Activated T-cell treated with anti-CD3 and anti-CD28 coated beads, Interleukin-2, amount 50 U/mL, for 72 hours (primary cell): ENCODE measurements around the gene MOB3B. TPM values are rescaled to one million over a fixed set of nuclear protein-coding genes. Genes with fewer than 3 reads are reported as not detected.

Experiments
- ATAC-seq, 2 donors: fragments of 150-1000 bp; cut with Tn5 transposase; replicated peaks in 1 of 2; 2 replicates each; pipeline ENCODE4 v1.10.0; 2021; ENCODE audit warnings: moderate library complexity in 2 of 2, mild to moderate bottlenecking in 1 of 2
- DNase-seq, 2 donors: peaks; one replicate each; pipeline ENCODE4 v3.0.0; 2021 to 2022; ENCODE audit warnings: mixed read lengths in 1 of 2
- H3K27ac Mint-ChIP-seq: one replicate; pipeline ENCODE4 v1.8.0; 2022; ENCODE audit warnings: mild to moderate bottlenecking, moderate library complexity, mixed read lengths
- H3K27me3 Mint-ChIP-seq: one replicate; pipeline ENCODE4 v1.8.0; 2022; ENCODE audit warnings: low read depth, mixed read lengths
- H3K36me3 Mint-ChIP-seq, 2 donors: one replicate each; pipeline ENCODE4 v1.8.0; 2022; ENCODE audit warnings: mixed read lengths in 2 of 2, mild to moderate bottlenecking in 1 of 2; ENCODE audit not compliant: insufficient read depth in 2 of 2
- H3K4me1 Mint-ChIP-seq: one replicate; pipeline ENCODE4 v1.8.0; 2022; ENCODE audit warnings: low read depth, mixed read lengths
- H3K4me3 Mint-ChIP-seq, 2 donors: one replicate each; pipeline ENCODE4 v1.8.0; 2022; ENCODE audit warnings: mild to moderate bottlenecking in 2 of 2, mixed read lengths in 2 of 2, moderate library complexity in 2 of 2
- H3K9me3 Mint-ChIP-seq, 2 donors: one replicate each; pipeline ENCODE4 v1.8.0; 2022; ENCODE audit warnings: mixed read lengths in 2 of 2
- total RNA-seq, 2 donors: library from RNA; stranded (reverse); gene quantifications; one replicate each; pipeline ENCODE4 v1.2.3, GENCODE V29; 2022

The MOB3B gene
- total RNA-seq, 2 donors from 2014 or later, result 1.3 to 1.6 TPM

DNA sequence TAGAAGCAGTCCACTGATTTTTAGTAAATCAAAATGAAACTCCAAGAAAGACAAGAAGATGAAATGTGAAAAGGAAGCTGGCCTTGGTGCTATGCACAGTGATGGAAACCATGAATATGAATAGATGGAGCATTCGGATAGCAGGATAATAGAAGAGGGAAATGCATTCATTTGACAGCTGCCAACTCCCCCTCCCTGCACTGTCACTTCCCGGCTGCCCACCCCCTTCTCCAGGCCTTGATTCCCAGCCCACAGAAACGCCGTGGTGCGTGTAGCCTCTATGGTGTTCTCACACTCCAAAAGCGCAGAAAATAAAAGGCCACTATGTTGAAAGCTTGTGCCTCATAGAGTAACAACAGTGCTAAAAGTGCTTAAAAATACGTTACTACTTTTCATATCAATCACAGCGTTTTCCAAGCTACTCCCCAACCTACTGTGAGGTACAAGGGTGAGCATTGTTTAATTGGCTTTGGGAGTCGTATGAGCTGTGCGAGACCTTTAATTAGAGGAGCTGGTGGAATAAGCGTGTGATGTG lies 31.7 kb downstream of the MOB3B start:
- Mint-ChIP-seq H3K27ac (no peak overlapping the region), H3K27me3 (no peaks in the 10 kb centered on the region), H3K36me3 (peaks cover 4 to 5% of the 10 kb centered on the region in 2 donors), H3K4me1 (peaks cover 14% of the 10 kb centered on the region), H3K4me3 (no peak overlapping the region), H3K9me3 (peaks cover 2 to 4% of the 10 kb centered on the region in 2 donors)
- ATAC-seq (no peak), DNase-seq (no peak)

DNA sequence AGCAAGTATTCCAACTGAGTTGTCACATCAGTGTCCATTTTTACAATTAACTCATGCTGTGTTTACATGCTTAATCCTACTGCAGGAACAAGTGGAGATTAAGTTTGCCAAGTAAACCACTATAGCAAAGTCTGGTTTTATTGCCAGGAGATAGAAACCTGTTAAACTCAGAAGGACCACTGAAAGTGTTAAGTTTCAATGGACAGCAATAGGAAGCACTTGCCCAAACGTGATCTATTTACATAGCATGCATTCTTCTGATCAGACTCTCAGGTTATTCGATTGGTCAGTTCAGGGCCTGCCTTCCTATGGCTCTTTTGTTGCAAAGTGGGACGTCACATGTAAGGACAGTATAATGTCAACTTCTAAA lies 33.5 kb downstream of the MOB3B start:
- no peak overlapping the region for H3K27ac Mint-ChIP-seq
- H3K36me3 Mint-ChIP-seq, result peaks cover 5% of the 10 kb centered on the region in 2 donors
- peaks cover 14% of the 10 kb centered on the region for H3K4me1 Mint-ChIP-seq
- DNase-seq, result no peak
- no peaks in the 10 kb centered on the region for H3K27me3 Mint-ChIP-seq
- ATAC-seq, result no peak
- peaks cover 2% of the 10 kb centered on the region in 2 donors for H3K9me3 Mint-ChIP-seq
- no peak overlapping the region for H3K4me3 Mint-ChIP-seq

DNA sequence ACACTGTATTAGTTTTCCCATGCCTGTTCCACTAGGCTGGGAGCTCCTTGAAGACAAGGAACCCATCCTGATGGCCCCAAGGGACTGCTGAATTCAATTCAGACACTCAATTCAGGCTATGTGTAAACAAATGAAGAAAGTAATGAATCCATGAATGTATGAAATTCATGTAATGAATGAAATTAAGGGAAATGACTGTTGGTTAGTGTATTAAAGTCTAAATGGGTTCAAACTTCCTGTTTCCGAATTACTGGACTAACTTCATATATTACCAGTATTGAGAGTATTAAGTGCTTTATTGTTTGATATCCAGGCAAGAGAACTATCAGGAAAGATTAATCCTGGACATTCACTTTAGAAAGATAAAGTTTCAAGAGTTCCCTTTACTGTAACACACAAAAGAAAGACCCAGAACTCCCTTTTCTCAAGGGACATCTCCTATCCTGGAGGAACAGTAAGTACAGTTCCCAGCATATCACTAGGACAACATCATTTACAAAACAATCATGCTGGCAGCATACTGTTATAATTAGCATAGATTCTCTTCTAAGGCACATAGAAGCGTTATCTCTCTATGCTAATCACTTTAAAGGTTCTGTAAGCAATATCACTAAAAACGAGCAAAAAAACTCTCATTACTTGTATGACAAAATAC lies 34.0 kb downstream of the MOB3B start:
- Mint-ChIP-seq H3K4me1 (peaks cover 14% of the 10 kb centered on the region), H3K4me3 (no peak overlapping the region), H3K27me3 (no peaks in the 10 kb centered on the region), H3K9me3 (peaks cover 0 to 2% of the 10 kb centered on the region in 2 donors), H3K36me3 (peaks cover 3 to 5% of the 10 kb centered on the region in 2 donors), H3K27ac (no peak overlapping the region)
- ATAC-seq (no peak), DNase-seq (no peak)

DNA sequence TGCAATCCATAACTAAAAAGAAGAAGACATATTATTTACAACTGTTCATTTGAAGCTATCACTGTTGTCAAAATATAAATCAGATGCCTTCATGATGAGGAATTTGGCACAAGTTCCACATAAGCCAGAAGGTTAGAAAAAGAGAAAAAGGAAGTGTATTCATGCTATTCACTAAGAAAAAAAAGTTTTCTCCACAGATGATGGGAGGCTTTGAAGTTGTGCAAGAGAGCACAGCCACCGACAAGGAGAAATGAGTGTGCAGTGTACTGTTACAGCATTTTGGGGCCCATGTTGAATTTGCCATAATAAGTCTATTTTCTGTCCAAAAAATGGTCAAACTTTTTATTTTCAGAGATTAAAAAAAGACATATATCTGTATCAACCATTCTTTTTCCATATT lies 38.5 kb downstream of the MOB3B start:
- Mint-ChIP-seq H3K4me3 (no peak overlapping the region), H3K36me3 (peaks cover 3 to 5% of the 10 kb centered on the region in 2 donors), H3K27me3 (no peaks in the 10 kb centered on the region), H3K4me1 (peaks cover 8% of the 10 kb centered on the region), H3K27ac (no peak overlapping the region), H3K9me3 (peaks cover 0 to 2% of the 10 kb centered on the region in 2 donors)
- DNase-seq (no peak), ATAC-seq (no peak)

DNA sequence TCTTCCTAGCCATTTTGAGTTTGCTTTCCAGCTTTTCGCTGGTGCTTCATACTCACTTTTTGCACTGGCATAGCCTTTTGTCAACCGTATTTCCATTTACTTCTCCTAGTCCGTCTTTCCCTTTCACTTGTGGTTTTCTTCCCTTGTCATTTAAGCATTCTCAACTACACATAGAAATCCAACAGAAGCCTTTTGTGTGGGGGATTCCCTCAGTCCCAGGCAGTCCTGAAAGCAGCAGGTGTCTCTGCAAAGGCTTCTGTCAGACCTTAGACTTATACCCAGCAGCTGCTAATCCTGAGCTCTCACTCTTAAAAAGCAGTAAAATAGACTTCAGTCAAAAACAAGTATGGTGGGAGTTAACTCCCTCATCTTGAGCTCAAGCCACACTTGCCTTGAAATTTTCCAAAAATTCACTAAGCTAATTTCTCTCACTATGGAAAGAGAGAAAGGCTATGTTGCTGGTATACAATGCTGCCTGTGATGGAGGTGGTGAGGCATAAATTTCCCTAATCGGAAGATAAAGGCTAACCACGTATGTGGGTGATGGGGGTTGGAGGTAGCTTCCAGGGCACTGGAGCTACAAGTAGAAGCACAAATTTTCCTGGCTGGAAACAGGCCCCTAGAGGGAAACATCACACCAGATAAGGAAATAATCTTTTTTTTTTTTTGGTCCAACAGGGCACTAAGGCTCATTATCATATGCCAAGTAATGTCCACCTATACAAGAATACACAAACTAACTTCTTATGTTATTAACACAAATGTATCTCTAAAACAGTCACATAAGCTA lies 40.3 kb downstream of the MOB3B start:
- H3K36me3 Mint-ChIP-seq, result peaks cover 2 to 4% of the 10 kb centered on the region in 2 donors
- DNase-seq (no peak), ATAC-seq (no peak)

DNA sequence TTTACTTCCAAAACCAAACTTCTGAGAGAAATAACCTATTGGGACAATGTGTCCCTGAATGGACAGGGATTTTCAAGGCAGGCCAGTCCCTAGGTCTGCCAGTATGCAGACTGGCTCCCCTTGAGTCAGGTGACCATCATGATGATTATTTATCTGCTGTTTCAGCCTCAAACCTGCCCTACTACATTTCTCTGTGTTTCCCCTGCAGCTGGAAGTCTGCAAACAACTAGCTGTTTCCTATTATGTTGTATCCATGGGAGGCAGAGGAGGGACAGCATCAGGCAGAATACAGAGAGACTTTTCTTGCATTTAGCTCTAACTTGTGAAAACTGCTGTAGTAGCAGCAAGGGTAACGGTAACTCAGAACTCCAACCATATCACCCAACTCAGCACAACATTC lies 41.7 kb downstream of the MOB3B start:
- H3K27ac Mint-ChIP-seq, result no peak overlapping the region
- DNase-seq (no peak), ATAC-seq (no peak)
- H3K27me3 Mint-ChIP-seq, result no peaks in the 10 kb centered on the region
- no peaks in the 10 kb centered on the region for H3K9me3 Mint-ChIP-seq
- peaks cover 0 to under 1% of the 10 kb centered on the region in 2 donors for H3K36me3 Mint-ChIP-seq
- H3K4me3 Mint-ChIP-seq, result no peak overlapping the region
- H3K4me1 Mint-ChIP-seq, result peaks cover 23% of the 10 kb centered on the region

More for the DNA sequence above, 40.3 kb downstream of the MOB3B start:
- no peaks in the 10 kb centered on the region for H3K27me3 Mint-ChIP-seq
- peaks cover 23% of the 10 kb centered on the region for H3K4me1 Mint-ChIP-seq
- no peak overlapping the region for H3K4me3 Mint-ChIP-seq
- H3K9me3 Mint-ChIP-seq, result peaks cover 0 to 2% of the 10 kb centered on the region in 2 donors
- no peak overlapping the region for H3K27ac Mint-ChIP-seq

DNA sequence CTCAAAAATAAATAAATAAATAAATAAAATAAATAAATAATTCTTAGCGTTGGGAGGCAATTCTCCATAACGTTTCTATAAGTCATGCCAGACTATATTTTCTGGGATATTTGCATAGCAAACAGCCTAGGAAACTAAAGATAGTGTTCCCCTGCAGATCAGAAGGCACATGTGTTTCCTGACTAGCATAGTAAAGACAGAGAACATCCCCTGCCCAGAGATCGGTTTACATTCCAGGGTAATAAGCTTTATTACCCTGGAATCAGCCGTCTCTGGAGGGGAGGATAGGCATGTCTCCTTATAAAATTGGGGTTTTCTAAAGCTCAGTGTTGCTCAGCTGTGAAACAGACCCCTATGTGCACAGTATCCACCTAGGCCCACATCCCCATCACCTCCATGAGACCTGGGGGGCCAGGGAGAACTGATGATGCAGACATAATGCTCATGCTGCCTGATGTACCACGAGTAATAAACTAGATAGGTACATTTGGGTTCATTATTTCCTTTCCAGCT lies 42.4 kb downstream of the MOB3B start:
- Mint-ChIP-seq H3K4me3 (no peak overlapping the region), H3K9me3 (no peaks in the 10 kb centered on the region), H3K27ac (no peak overlapping the region), H3K36me3 (no peaks in the 10 kb centered on the region), H3K27me3 (no peaks in the 10 kb centered on the region), H3K4me1 (peaks cover 23% of the 10 kb centered on the region)
- DNase-seq, result no peak
- no peak for ATAC-seq

DNA sequence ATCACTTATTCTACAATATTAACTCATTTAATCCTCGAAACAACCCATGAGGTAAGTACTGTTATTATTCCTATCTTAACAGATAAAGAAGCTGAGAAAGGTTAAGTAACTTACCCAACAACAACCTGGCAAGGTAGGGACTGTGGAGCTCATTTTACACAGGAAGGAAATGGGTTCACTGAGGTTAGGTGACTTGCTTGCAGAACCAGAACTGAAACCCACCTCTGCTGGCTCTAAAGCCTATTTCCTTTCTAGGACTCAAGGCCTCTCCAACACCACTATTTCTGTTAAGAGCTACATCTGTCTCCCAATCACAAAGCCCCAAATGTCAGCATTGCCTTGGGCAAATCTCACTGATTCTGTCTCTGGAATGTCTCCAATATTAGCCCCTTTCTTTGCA lies 44.5 kb downstream of the MOB3B start:
- H3K4me3 Mint-ChIP-seq, result no peak overlapping the region
- no peaks in the 10 kb centered on the region for H3K9me3 Mint-ChIP-seq
- H3K36me3 Mint-ChIP-seq, result no peaks in the 10 kb centered on the region
- no peak overlapping the region for H3K27ac Mint-ChIP-seq
- ATAC-seq (peak in 1 of 2 donors; percentile 41), DNase-seq (no peak)
- H3K27me3 Mint-ChIP-seq, result no peaks in the 10 kb centered on the region
- H3K4me1 Mint-ChIP-seq, result peaks cover 23% of the 10 kb centered on the region

DNA sequence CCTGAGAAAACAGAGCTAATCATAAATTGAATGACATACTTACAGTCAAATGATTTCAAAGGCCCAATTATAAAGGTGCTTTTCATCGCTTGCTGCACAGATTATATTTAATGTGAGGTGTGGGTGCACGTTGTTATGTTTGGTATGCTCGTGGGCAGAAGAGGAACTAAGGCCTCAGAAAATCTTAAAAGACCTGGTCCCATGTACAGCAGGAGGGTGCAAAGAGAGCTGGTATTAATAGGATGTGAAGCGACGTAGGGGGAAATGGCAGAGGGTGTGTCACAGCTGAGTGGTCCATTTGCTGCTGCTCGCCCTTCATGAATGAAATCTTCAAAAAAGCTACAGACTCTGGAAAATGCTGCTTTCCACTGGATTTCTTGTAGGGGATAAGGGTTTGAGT lies 46.0 kb downstream of the MOB3B start:
- ATAC-seq, result no peak
- Mint-ChIP-seq H3K27ac (no peak overlapping the region), H3K4me1 (peaks cover 16% of the 10 kb centered on the region)

DNA sequence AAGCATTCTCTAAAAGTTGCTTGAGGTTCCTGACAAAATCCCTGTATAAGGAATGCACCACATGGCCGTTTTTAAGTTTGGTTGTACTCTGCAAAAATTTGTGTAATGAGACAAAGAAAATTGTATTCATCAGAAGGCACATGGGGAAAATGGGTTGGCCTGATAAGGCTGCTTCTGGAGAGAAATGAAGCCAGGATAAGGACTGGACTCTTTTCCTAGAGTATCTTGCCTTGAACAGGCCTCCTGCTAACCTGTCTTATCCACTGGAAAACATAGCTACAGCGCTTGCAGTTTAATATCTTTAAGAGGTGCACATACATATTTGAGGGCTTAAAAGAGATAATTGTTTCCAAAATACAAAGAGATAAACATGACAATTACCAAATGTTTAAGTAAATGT lies 46.9 kb downstream of the MOB3B start:
- ATAC-seq, result no peak
- Mint-ChIP-seq H3K9me3 (peaks cover 0 to 4% of the 10 kb centered on the region in 2 donors), H3K4me3 (no peak overlapping the region), H3K36me3 (peaks cover 4 to 12% of the 10 kb centered on the region in 2 donors), H3K4me1 (peaks cover 15% of the 10 kb centered on the region), H3K27ac (no peak overlapping the region), H3K27me3 (no peaks in the 10 kb centered on the region)
- no peak for DNase-seq

More for the DNA sequence above, 46.0 kb downstream of the MOB3B start:
- H3K27me3 Mint-ChIP-seq, result no peaks in the 10 kb centered on the region
- H3K36me3 Mint-ChIP-seq, result peaks cover 1 to 5% of the 10 kb centered on the region in 2 donors
- no peak overlapping the region for H3K4me3 Mint-ChIP-seq
- H3K9me3 Mint-ChIP-seq, result no peaks in the 10 kb centered on the region
- no peak for DNase-seq

DNA sequence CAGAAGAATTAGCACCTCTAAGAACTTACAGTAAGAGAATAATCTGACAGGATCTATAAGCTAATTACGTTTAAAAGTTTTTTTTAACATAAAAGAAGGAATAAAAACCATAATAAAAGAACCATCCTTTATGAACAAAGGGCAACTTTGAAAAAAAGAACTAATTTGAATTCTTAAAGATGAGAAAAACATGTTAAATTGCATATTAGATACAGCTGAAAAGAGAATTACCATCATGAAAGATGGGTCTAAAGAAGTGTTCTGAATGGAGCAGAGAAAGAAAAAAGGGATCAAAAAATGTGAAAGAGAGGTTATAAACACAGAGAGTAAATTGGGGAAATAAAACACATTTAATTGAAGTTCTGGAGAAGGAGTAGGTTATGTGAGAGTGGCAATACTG lies 51.3 kb downstream of the MOB3B start:
- H3K9me3 Mint-ChIP-seq, result peaks cover 0 to 4% of the 10 kb centered on the region in 2 donors
- no peak overlapping the region for H3K4me3 Mint-ChIP-seq
- DNase-seq (no peak), ATAC-seq (no peak)
- peaks cover 4 to 14% of the 10 kb centered on the region in 2 donors for H3K36me3 Mint-ChIP-seq
- H3K4me1 Mint-ChIP-seq, result no peaks in the 10 kb centered on the region
- no peaks in the 10 kb centered on the region for H3K27me3 Mint-ChIP-seq
- no peak overlapping the region for H3K27ac Mint-ChIP-seq

DNA sequence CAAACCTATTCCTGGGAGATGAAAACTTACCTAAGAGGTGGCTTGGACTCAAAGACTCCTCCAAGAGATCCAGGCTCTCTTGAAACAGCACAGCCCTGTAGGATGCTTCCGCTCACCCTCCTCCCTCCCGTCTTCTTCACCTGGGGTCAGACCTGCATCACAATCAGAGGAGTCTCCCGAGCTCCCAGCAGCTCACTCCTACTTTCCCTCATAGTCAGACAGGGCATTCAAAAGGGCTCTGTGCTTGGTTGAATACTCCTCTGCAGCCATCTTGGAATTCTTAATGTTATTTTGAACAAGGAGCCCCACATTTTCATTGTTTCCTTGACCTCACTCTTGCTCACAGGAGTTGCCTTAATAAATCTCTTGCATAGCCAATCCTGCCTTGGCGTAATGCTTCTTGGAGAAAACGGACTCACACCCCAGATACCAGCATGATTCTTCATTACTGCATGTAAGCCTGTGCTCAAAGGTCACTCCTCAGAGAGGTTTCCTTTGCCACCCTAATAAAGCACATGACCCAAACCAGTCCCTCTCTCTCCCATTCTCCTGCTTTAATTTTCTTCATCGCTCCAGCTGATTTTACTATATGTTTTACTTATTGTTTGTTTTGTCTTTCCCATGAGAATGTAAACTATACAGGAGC lies 52.6 kb downstream of the MOB3B start:
- Mint-ChIP-seq H3K27ac (peak overlapping the region; percentile 27), H3K36me3 (peaks cover 4 to 14% of the 10 kb centered on the region in 2 donors), H3K4me1 (no peaks in the 10 kb centered on the region), H3K9me3 (peaks cover 0 to 4% of the 10 kb centered on the region in 2 donors), H3K4me3 (no peak overlapping the region), H3K27me3 (no peaks in the 10 kb centered on the region)
- ATAC-seq (no peak), DNase-seq (no peak)
